ENCODE data around the gene DMXL2.
A peak's percentile ranks its signal among the peaks of the same experiment; 100 is the strongest.
"Not testable (repeated sequence)": the region's sequence is repeated elsewhere in the genome, so short reads cannot be mapped to it uniquely, and the experiment has no call there.

The DMXL2 gene

GRCh38 chr15:51568939-51569784, 53.4 kb downstream of the DMXL2 start:
- DNase-seq, result not testable (repeated sequence)

GRCh38 chr15:51561271-51561670, 61.3 kb downstream of the DMXL2 start:
- no peak for DNase-seq

GRCh38 chr15:51558876-51559275, 63.7 kb downstream of the DMXL2 start:
- no peak for DNase-seq

GRCh38 chr15:51558411-51558810, 64.2 kb downstream of the DMXL2 start:
- DNase-seq, result no peak

GRCh38 chr15:51550841-51551240, 71.7 kb downstream of the DMXL2 start:
- no peak for DNase-seq

GRCh38 chr15:51547656-51548055, 74.9 kb downstream of the DMXL2 start:
- DNase-seq, result no peak

- DNase-seq, result no peak
These were observed 85.5 kb downstream of the DMXL2 start for GRCh38 chr15:51536965-51537574.

- no peak for DNase-seq
These were observed 88.7 kb downstream of the DMXL2 start for GRCh38 chr15:51533672-51534398.

GRCh38 chr15:51526955-51527354, 95.6 kb downstream of the DMXL2 start:
- no peak for DNase-seq

GRCh38 chr15:51524376-51524775, 98.2 kb downstream of the DMXL2 start:
- DNase-seq, result no peak

GRCh38 chr15:51516291-51516690, 106.3 kb downstream of the DMXL2 start:
- no peak for DNase-seq

- no peak for DNase-seq
These were observed 117.3 kb downstream of the DMXL2 start for GRCh38 chr15:51505251-51505650.

- no peak for DNase-seq
These were observed 119.6 kb downstream of the DMXL2 start for GRCh38 chr15:51503003-51503402.

- DNase-seq, result peak; percentile 3
These were observed 123.1 kb downstream of the DMXL2 start for GRCh38 chr15:51499379-51499976.

- DNase-seq, result no peak
These were observed 124.8 kb downstream of the DMXL2 start for GRCh38 chr15:51497806-51498205.

GRCh38 chr15:51496246-51496645, 126.3 kb downstream of the DMXL2 start:
- no peak for DNase-seq

GRCh38 chr15:51494411-51495314, 127.9 kb downstream of the DMXL2 start:
- no peak for DNase-seq

- DNase-seq, result no peak
These were observed 128.7 kb downstream of the DMXL2 start for GRCh38 chr15:51493892-51494291.

GRCh38 chr15:51492528-51492927, 130.0 kb downstream of the DMXL2 start:
- no peak for DNase-seq

- no peak for DNase-seq
These were observed 130.6 kb downstream of the DMXL2 start for GRCh38 chr15:51491941-51492340.

GRCh38 chr15:51484781-51485180, 137.8 kb downstream of the DMXL2 start:
- DNase-seq, result no peak

GRCh38 chr15:51483985-51484384, 138.6 kb downstream of the DMXL2 start:
- no peak for DNase-seq

Data from SHP77 treated with DMSO at 0.1 percent for 48 hours (cell line).